GM12892 (cell line): ENCODE results near the gene PCCB.
"Not testable (repeated sequence)": the region's sequence is repeated elsewhere in the genome, so short reads cannot be mapped to it uniquely, and the experiment has no call there.

ENCODE experiments used
- POLR2A ChIP-seq: IDR thresholded peaks from 2 replicates; pipeline ENCODE4 v1.6.1; 2011; ENCODE audit warnings: low read depth, low read length, control low read depth
- POLR2AphosphoS5 ChIP-seq: IDR thresholded peaks from 2 replicates; pipeline ENCODE4 v1.6.1; 2011; ENCODE audit warnings: low read depth, low read length, control low read depth
- TAF1 ChIP-seq: IDR thresholded peaks from 2 replicates; pipeline ENCODE4 v1.6.1; 2011; ENCODE audit warnings: low read depth, mild to moderate bottlenecking, control low read depth, low read length, borderline replicate concordance

GRCh38 chr3:136375800-136376199 is 125.7 kb downstream of the PCCB start:
- not testable (repeated sequence) for TF ChIP-seq POLR2A, POLR2AphosphoS5, TAF1
